Measurements from ENCODE around the gene FKBP5. TPM values are rescaled to one million over a fixed set of nuclear protein-coding genes. Genes with fewer than 3 reads are reported as not detected.

FKBP5 gene
- total and polyA plus RNA-seq, 2 of the 4 experiments (the other 2 are of a cell fraction), result 6.8 to 7.0 TPM

- H2AK9ac ChIP-seq (replicated peaks; ENCODE audit: low read depth, low read length, poor library complexity), result no peak overlapping the region
- in situ Hi-C loops (cut with MboI; ENCODE audit: low sequenced_read_pairs), result no loop called here
- POLR2A ChIA-PET (ENCODE audit: unreplicated experiment), result no interaction called here
- ATAC-seq (ENCODE audit: low read depth) (no peak), DNase-seq (no peak)
- no peaks in the 10 kb centered on the region for H3K27me3 ChIP-seq (ENCODE audit: control insufficient read depth, insufficient read depth, low read length)
- no peak overlapping the region for H2BK5ac ChIP-seq (ENCODE audit: low read depth, low read length, poor library complexity, severe bottlenecking)
- peaks cover 28% of the 10 kb centered on the region for H3K4me1 ChIP-seq (ENCODE audit: control insufficient read depth, insufficient read depth, low read length)
- no peak overlapping the region for H3K27ac ChIP-seq (ENCODE audit: insufficient read depth, low read length)
- no peak overlapping the region for H2BK120ac ChIP-seq (ENCODE audit: low read depth, low read length)
- no TSS peak for BruUV-seq (replicated peaks)
- WGBS, 2 experiments (ENCODE audit: extremely low coverage in 2 of 2, insufficient read length in 1 of 2), result no CpG with 5 or more reads among the region's 2 CpGs
- intact Hi-C loops (cut with micrococcal nuclease), result no loop called here
- H3K36me3 ChIP-seq (ENCODE audit: control insufficient read depth, insufficient read depth, low read length), result no peaks in the 10 kb centered on the region
- H3K79me1 ChIP-seq (ENCODE audit: low read depth in 1 of 2, low read length in 2 of 2), result peaks cover 0 to 7% of the 10 kb centered on the region in 2 experiments; a peak in 1 of 4 replicates
- H3K9me3 ChIP-seq (ENCODE audit: control insufficient read depth, insufficient read depth, low read length), result no peaks in the 10 kb centered on the region
- no peak overlapping the region for H3K4ac ChIP-seq (ENCODE audit: low read depth, low read length)
- H3K14ac ChIP-seq (replicated peaks; ENCODE audit: low read depth, low read length), result no peak overlapping the region
- CTCF ChIA-PET, result no interaction called here
- dilution Hi-C loops (cut with HindIII; ENCODE audit: low sequenced_read_pairs, unreplicated experiment), result no loop called here
- H3K9me1 ChIP-seq (ENCODE audit: insufficient read depth, low read length), result peaks cover 16% of the 10 kb centered on the region
- H2AFZ ChIP-seq (replicated peaks; ENCODE audit: low read length, poor library complexity), result no peak overlapping the region
- no peaks in the 10 kb centered on the region for H4K20me1 ChIP-seq (ENCODE audit: insufficient read depth, low read length)
- H3K9ac ChIP-seq (ENCODE audit: low read depth, low read length), result no peak overlapping the region
- no peak overlapping the region for H3K4me3 ChIP-seq (ENCODE audit: insufficient read depth, low read depth, low read length)
- H2AK5ac ChIP-seq (ENCODE audit: low read depth, low read length), result no peak overlapping the region
- H2BK15ac ChIP-seq (ENCODE audit: low read depth, low read length), result no peak overlapping the region
- no peak overlapping the region for H3K56ac ChIP-seq (ENCODE audit: extremely low read depth, insufficient read depth, low read length)
- H4K5ac ChIP-seq (ENCODE audit: low read depth, low read length), result no peak overlapping the region
- no peak overlapping the region for H4K91ac ChIP-seq (ENCODE audit: insufficient read depth, low read depth, low read length)
- no peak overlapping the region for H3K23ac ChIP-seq (ENCODE audit: low read depth, low read length)
- TF ChIP-seq POLR2A (IDR thresholded peaks at IDR 0.05; ENCODE audit: low read depth, low read length) (no peak), MAFK (IDR thresholded peaks at IDR 0.05; ENCODE audit: low read depth, low read length) (no peak), USF2 (IDR thresholded peaks at IDR 0.05; ENCODE audit: low read depth, low read length) (no peak), MAZ (IDR thresholded peaks at IDR 0.05; ENCODE audit: borderline replicate concordance, low read depth, low read length) (no peak), RAD21 (IDR thresholded peaks at IDR 0.05; ENCODE audit: low read length) (no peak), CEBPB (IDR thresholded peaks at IDR 0.05; ENCODE audit: low read depth, low read length) (no peak)
- no peak overlapping the region for H2BK20ac ChIP-seq (ENCODE audit: low read depth, low read length)
- no peak overlapping the region for H3K4me2 ChIP-seq (ENCODE audit: low read depth, low read length)
- H3K18ac ChIP-seq (ENCODE audit: low read depth, low read length), result no peak overlapping the region
- H4K8ac ChIP-seq (ENCODE audit: low read depth in 2 of 2, low read length in 2 of 2), result no peak overlapping the region
These were observed 35.8 kb upstream of the FKBP5 start for GRCh38 chr6:35724471-35724870.
